GM19324 (cell line): ENCODE results near the gene FMNL2.
A peak's percentile ranks its signal among the peaks of the same experiment; 100 is the strongest.
"Not testable (repeated sequence)": the region's sequence is repeated elsewhere in the genome, so short reads cannot be mapped to it uniquely, and the experiment has no call there.

Experiments used
- ATAC-seq: cut with Tn5 transposase; IDR thresholded peaks from one replicate; pipeline ENCODE4 v1.9.1; 2021; ENCODE audit warnings: mild to moderate bottlenecking, moderate library complexity; ENCODE audit not compliant: unreplicated experiment, low FRiP score

The FMNL2 gene

GRCh38 chr2:152335016-152335725 lies at the start of gene FMNL2:
TSS of gene FMNL2 (plus strand) at chr2:152335174.
- ATAC-seq: peak; percentile 93

- no peak for ATAC-seq
These were observed 42.0 kb upstream of the FMNL2 start for GRCh38 chr2:152292991-152293390.

GRCh38 chr2:152297715-152298114 lies 37.3 kb upstream of the FMNL2 start:
- ATAC-seq: no peak

DNA sequence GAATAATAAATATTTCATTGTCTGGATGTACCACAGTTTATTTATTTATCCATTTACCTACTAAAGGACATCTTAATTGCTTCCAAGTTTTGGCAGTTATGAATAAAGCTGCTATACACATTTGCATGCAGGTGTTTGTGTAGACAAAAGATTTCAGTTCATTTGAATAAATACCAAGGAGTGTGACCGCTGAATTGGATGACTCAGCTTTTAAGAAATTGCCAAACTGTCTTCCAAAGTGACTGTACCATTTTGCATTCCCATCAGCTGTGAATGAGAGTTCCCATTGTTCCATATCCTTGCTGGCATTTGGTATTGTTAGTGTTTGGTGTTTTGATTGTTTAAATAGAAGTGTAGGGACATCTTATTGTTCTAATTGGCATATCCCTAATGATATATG lies 36.2 kb upstream of the FMNL2 start:
- ATAC-seq: no peak

DNA sequence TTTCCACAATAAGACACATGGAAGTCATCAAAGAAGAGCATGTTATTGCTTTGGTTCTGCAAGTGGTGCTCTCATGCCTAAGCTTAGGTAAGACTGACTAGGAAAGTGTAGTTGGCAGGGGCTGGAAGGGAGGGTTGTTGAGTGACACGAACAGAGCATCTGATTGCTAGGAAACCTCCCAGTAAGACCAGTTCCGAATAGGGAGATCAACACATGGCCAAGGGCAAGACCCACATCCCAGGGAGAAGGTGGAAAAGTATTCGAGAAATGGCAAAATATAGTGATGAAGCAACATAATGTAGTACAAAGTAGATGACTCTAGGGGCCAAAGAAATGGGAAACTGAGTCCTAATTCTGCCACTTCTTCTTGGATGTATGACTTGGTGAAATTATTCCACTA lies 33.8 kb upstream of the FMNL2 start:
- ATAC-seq: no peak

GRCh38 chr2:152303951-152304350 lies 31.0 kb upstream of the FMNL2 start:
- ATAC-seq: no peak

DNA sequence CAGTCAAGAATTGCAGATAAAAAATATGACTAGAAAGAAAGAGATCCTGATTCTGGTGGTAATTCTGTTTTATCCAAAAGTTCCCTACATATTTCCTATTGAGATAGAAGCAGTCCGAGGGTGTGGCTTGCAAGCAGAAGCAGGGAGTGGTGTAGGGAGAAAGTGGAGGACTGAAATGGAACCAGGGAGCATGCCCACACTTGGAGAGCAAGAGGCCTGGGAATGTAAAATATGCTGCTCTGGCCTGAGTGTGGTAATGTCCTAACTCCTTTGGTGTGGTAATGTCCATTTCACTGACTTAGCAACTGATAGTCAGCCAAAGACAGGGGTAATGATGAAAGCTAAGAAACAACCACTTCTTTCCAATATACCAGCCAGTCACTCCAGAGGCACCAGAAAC lies 30.1 kb upstream of the FMNL2 start:
- ATAC-seq: no peak

- no peak for ATAC-seq
These were observed 27.1 kb upstream of the FMNL2 start for GRCh38 chr2:152307863-152308262.

- ATAC-seq: no peak
These were observed 25.4 kb upstream of the FMNL2 start for GRCh38 chr2:152309352-152310214.

GRCh38 chr2:152319822-152320570 lies 15.0 kb upstream of the FMNL2 start:
- no peak for ATAC-seq

- ATAC-seq: no peak
These were observed 14.2 kb upstream of the FMNL2 start for GRCh38 chr2:152320814-152321213.

DNA sequence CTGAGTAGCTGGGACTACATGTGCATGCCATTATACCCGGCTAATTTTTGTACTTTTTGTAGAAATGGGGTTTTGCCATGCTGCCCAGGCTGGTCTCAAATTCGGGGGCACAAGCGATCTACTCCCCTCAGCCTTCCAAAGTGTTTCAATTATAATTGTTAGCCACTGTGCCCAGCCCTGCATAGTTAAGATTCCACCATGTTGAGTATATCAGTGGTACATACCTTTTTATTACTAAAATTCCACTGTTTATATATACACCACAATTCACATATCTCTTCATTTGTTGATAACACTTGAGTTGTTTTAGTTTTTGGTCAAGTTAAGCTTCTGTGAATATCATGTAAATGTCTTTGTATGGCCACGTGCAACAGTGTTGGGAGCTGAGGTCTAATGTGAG lies 12.8 kb upstream of the FMNL2 start:
- no peak for ATAC-seq

DNA sequence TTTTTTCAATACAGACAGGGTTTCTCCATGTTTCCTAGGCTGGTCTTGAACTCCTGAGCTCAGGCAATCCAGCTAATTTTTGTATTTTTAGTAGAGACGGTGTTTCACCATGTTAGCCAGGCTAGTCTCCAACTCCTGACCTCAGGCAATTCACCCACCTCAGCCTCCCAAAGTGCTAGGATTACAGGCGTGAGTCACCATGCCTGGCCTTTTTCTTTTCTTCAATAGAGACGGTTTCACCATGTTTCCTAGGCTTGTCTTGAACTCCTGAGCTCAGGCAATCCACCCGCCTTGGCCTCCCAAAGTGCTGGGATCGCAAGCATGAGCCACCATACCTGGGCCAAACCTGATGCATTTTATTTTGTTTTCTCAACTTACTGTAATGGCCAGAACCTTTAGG lies 9.8 kb upstream of the FMNL2 start:
- ATAC-seq: not testable (repeated sequence)

DNA sequence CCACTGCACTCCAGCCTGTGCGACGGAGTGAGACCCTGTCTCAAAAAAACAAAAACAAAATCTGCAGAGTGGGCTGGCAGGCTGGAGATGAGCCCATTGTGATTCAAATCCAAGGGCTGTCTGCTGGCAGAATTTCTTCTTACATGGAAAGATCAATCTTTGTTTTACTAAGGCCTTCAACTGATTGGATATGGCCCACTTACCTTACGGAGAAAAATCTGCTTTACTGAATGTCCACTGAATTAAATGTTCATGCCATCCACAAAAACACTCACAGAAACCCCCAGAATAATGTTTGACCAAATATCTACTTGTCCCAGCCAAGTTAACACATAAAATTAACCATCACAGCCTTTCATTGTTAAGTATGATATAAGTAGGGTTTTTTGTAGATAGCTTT lies 8.3 kb upstream of the FMNL2 start:
- ATAC-seq: no peak

DNA sequence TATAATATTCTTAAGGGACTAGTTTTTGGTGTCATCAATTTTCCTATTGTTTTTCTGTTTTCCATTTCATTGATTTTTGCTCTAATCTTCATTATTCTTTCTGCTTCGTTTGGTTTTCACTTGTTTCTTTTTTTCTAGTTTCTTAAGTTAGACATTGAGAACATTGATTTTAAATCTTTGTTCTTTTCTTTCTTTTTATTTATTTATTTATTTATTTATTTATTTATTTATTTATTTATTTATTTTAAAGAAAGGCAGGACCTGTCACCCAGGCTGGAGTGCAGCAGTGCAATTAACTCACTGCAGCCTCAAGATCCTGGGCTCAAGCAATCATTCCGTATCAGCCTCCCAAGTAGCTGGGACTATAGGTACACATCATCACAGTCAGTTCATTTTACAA lies 7.0 kb upstream of the FMNL2 start:
- ATAC-seq: no peak

- no peak for ATAC-seq
These were observed 4.6 kb upstream of the FMNL2 start for GRCh38 chr2:152330235-152330866.

- no peak for ATAC-seq
These were observed 316 bp upstream of the FMNL2 start for GRCh38 chr2:152334701-152335015.

- no peak for ATAC-seq
These were observed 748 bp downstream of the FMNL2 start for GRCh38 chr2:152335726-152336118.

DNA sequence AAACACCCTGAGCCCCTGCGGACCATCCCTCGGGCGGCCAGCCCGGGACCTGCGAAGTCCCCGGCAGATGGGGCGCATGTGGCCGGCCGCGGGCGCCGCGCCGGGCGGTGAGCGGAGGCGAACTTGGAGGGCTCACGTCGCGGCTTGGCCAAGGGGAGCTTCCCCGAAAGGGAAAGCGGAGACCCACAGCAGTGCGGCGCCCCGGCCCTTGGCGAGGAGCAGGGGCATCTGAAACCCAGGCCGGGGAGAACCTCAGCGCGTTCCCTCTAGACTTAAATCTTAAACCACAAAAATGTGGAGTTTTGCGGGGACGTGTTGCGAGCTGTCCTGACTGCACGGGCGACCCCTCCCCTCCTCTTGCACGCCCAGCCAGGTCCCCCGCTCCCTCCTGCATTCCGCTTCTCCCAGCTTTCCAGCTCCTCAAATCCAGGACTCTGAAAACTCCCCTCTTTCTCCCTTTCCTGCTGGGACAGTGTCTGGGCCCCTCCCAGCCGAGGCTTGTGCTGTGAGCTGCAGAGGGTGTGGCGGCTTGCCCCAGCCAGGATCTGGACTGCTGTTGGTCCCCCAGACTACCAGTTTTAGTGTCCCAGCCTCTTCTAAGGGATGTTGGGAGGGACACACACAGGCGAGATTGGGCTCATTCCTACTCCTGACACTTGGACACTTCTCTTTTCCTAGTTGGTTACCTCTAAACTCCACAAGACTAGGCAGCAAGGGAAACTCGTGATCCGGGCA lies 1.3 kb downstream of the FMNL2 start:
- no peak for ATAC-seq

DNA sequence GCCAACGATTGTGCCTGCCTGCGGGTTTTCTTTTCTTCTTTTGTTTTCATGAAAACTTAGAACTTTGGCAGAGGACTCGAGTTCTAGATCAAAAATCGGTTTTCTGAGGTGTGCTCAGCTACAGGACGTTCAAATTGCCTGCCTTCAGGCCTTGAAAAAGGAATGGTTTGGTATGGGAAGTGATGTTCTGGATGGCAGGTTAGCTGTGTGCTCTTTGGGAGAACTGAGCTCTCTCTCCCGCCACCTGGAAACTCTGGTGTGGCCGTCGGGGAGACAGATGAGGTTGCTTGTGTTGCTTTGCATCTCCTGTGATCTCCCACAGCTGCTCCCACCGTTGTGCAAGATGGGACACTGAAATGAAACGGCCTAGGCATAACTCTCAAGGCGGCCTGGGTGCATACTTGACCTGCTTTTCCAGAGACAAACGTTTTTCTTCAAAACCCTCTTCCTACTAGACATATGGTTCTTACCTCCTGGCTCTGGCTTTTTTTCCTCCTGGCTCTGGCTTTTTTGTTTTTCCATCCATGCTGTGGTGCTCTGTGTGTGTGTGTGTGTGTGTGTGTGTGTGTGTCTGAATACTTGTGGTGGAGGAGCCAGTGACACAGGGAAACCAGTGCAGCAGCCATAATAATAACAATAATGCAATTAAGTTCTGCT lies 2.0 kb downstream of the FMNL2 start:
- ATAC-seq: no peak
